ENCODE results near the gene TTC17.
"Not testable (repeated sequence)": the region's sequence is repeated elsewhere in the genome, so short reads cannot be mapped to it uniquely, and the experiment has no call there.

The TTC17 gene

GRCh38 chr11:43327987-43328386 is 30.7 kb upstream of the TTC17 start:
- no peaks in the 10 kb centered on the region for H3K9me3 ChIP-seq (ENCODE audit: severe bottlenecking)
- ATAC-seq (ENCODE audit: low read depth) (peak; percentile 95), DNase-seq (ENCODE audit: low spot score) (no peak)
- H3K27me3 ChIP-seq (ENCODE audit: insufficient read depth, poor library complexity, severe bottlenecking) = no peaks in the 10 kb centered on the region
- H3K4me1 ChIP-seq (ENCODE audit: insufficient read depth, poor library complexity, severe bottlenecking) = no peaks in the 10 kb centered on the region
- TF ChIP-seq, protein P1, sequence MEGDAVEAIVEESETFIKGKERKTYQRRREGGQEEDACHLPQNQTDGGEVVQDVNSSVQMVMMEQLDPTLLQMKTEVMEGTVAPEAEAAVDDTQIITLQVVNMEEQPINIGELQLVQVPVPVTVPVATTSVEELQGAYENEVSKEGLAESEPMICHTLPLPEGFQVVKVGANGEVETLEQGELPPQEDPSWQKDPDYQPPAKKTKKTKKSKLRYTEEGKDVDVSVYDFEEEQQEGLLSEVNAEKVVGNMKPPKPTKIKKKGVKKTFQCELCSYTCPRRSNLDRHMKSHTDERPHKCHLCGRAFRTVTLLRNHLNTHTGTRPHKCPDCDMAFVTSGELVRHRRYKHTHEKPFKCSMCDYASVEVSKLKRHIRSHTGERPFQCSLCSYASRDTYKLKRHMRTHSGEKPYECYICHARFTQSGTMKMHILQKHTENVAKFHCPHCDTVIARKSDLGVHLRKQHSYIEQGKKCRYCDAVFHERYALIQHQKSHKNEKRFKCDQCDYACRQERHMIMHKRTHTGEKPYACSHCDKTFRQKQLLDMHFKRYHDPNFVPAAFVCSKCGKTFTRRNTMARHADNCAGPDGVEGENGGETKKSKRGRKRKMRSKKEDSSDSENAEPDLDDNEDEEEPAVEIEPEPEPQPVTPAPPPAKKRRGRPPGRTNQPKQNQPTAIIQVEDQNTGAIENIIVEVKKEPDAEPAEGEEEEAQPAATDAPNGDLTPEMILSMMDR (IDR thresholded peaks at IDR 0.05; ENCODE audit: poor library complexity, severe bottlenecking) = no peak
- no peak overlapping the region for H3K4me3 ChIP-seq (ENCODE audit: severe bottlenecking)
- peaks cover 100% of the 10 kb centered on the region for H3K36me3 ChIP-seq (ENCODE audit: low read depth)
- H3K27ac ChIP-seq (ENCODE audit: poor library complexity, severe bottlenecking) = no peak overlapping the region

GRCh38 chr11:43328482-43328881 is 30.2 kb upstream of the TTC17 start:
- Histone ChIP-seq H3K4me3 (ENCODE audit: severe bottlenecking) (no peak overlapping the region), H3K36me3 (ENCODE audit: low read depth) (peaks cover 100% of the 10 kb centered on the region), H3K27ac (ENCODE audit: poor library complexity, severe bottlenecking) (no peak overlapping the region), H3K9me3 (ENCODE audit: severe bottlenecking) (no peaks in the 10 kb centered on the region), H3K4me1 (ENCODE audit: insufficient read depth, poor library complexity, severe bottlenecking) (no peaks in the 10 kb centered on the region), H3K27me3 (ENCODE audit: insufficient read depth, poor library complexity, severe bottlenecking) (no peaks in the 10 kb centered on the region)
- ATAC-seq (ENCODE audit: low read depth) (no peak), DNase-seq (ENCODE audit: low spot score) (no peak)
- TF ChIP-seq, protein P1 (IDR thresholded peaks at IDR 0.05; ENCODE audit: poor library complexity, severe bottlenecking) = no peak

DNA sequence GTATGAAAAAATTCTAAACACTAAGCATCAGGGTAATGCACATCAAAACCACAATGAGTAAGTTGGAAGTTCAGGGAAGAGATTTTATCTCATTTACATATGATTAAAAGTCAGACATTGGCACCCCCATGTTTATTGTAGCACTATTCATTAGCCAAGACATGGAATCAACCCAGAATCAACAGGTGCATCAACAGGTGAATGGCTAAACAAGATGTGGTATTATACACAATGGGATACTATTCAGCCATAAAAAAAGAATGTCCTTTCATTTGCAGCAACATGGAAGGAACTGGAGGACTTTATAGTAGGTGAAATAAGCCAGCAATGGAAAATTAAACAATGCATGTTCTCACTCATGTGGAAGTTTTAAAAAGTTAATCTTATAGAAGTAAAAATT is 17.6 kb upstream of the TTC17 start:
- H3K9me3 ChIP-seq (ENCODE audit: severe bottlenecking) = no peaks in the 10 kb centered on the region
- DNase-seq (ENCODE audit: low spot score) (no peak), ATAC-seq (ENCODE audit: low read depth) (no peak)
- H3K27ac ChIP-seq (ENCODE audit: poor library complexity, severe bottlenecking) = no peak overlapping the region
- no peaks in the 10 kb centered on the region for H3K4me1 ChIP-seq (ENCODE audit: insufficient read depth, poor library complexity, severe bottlenecking)
- TF ChIP-seq, protein P1 (IDR thresholded peaks at IDR 0.05; ENCODE audit: poor library complexity, severe bottlenecking) = no peak
- H3K4me3 ChIP-seq (ENCODE audit: severe bottlenecking) = no peak overlapping the region
- no peaks in the 10 kb centered on the region for H3K27me3 ChIP-seq (ENCODE audit: insufficient read depth, poor library complexity, severe bottlenecking)
- peaks cover 33% of the 10 kb centered on the region for H3K36me3 ChIP-seq (ENCODE audit: low read depth)

- peak; percentile 72 for DNase-seq (ENCODE audit: low spot score)
- H3K9me3 ChIP-seq (ENCODE audit: severe bottlenecking); H3K36me3 ChIP-seq (ENCODE audit: low read depth); ATAC-seq (ENCODE audit: low read depth); H3K27me3 ChIP-seq (ENCODE audit: insufficient read depth, poor library complexity, severe bottlenecking); H3K4me1 ChIP-seq (ENCODE audit: insufficient read depth, poor library complexity, severe bottlenecking): not testable (repeated sequence)
- Histone ChIP-seq H3K4me3 (ENCODE audit: severe bottlenecking) (peak overlapping the region; percentile 27), H3K27ac (ENCODE audit: poor library complexity, severe bottlenecking) (peak overlapping the region; percentile 75)
Measured at GRCh38 chr11:43351426-43351825, 7.3 kb upstream of the TTC17 start.

DNA sequence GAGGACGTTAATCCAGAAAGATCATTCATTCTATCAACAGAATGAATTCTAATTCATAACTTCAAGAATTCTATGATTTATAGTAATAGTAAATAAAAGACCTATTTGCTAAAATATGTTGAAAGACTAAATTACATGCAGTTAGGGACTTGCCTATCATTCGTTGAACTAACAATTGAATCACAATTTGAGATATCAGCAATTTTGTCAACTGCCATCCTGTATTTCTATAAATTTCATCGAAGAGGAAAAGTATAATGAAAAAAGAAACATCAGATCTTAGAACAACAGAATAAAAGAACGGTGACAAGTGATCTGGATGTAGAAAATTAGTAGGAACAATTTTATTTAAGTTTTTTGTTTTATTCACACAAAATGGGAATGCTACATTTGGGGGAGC is 4.4 kb upstream of the TTC17 start:
- no peak for DNase-seq (ENCODE audit: low spot score)
- Histone ChIP-seq H3K27ac (ENCODE audit: poor library complexity, severe bottlenecking) (no peak overlapping the region), H3K4me1 (ENCODE audit: insufficient read depth, poor library complexity, severe bottlenecking) (peaks cover 6% of the 10 kb centered on the region), H3K27me3 (ENCODE audit: insufficient read depth, poor library complexity, severe bottlenecking) (no peaks in the 10 kb centered on the region), H3K9me3 (ENCODE audit: severe bottlenecking) (no peaks in the 10 kb centered on the region), H3K36me3 (ENCODE audit: low read depth) (no peaks in the 10 kb centered on the region), H3K4me3 (ENCODE audit: severe bottlenecking) (no peak overlapping the region)
- TF ChIP-seq, protein P1 (IDR thresholded peaks at IDR 0.05; ENCODE audit: poor library complexity, severe bottlenecking) = no peak
- no peak for ATAC-seq (ENCODE audit: low read depth)

Data from RWPE2 (cell line).